Fibroblast of skin of left quadriceps (primary cell): ENCODE results near the gene ZNF747.
"Not testable (repeated sequence)": the region's sequence is repeated elsewhere in the genome, so short reads cannot be mapped to it uniquely, and the experiment has no call there.

Experiments used
- DNase-seq, 2 experiments: peaks; one replicate each; pipeline ENCODE4 v3.0.0-alpha.2; 2013; ENCODE audit warnings: low read depth in 2 of 2

ZNF747 gene

DNA sequence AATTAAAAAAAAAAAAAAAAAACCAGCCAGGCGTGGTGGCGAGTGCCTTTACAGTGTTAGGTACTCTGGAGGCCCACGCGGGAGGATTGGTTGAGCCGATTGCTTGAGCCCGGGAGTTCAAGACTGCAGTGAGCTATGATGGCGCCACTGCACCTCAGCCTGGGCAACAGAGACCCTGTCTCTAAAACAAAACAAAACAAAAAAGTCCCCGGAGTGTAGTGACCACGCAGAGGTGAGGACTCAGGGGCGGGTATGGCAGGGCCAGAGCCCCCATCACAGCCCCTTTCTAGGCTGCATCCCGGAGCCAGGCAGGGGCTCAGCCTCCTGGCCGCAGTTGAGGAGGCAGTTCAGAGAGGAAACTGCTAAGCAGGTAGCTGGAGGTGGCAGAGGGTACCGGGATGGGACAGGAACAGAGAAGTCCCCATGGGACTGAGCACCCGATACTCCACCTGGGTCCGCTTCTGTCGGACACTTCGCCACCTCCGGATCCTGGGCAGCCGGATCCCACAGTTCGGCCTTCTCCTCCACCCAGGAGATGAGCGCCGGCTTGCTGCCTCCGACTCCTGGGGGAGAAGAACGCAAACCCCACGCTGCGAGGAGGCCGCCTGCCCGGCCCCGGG, 800 bp downstream of the ZNF747 start:
- no peak for DNase-seq

DNA sequence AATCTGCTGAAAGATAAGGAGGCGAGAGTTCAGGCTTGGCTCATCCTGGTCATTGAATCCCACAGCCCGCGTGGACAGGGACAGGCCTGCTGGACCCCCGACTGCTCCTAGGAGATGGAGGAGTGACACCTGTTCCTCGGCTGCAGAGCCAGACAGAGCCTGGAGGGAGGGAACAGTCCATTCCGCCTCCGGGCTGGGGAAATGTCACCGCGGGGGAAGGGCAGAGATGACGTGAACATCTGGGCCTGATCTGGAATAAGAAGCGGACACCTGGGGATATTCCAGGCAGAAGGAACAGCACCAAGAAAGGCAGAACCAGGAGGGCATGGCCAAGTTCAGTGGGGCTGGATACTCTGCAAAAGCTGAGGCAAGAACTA, 1.5 kb downstream of the ZNF747 start:
- DNase-seq = no peak

DNA sequence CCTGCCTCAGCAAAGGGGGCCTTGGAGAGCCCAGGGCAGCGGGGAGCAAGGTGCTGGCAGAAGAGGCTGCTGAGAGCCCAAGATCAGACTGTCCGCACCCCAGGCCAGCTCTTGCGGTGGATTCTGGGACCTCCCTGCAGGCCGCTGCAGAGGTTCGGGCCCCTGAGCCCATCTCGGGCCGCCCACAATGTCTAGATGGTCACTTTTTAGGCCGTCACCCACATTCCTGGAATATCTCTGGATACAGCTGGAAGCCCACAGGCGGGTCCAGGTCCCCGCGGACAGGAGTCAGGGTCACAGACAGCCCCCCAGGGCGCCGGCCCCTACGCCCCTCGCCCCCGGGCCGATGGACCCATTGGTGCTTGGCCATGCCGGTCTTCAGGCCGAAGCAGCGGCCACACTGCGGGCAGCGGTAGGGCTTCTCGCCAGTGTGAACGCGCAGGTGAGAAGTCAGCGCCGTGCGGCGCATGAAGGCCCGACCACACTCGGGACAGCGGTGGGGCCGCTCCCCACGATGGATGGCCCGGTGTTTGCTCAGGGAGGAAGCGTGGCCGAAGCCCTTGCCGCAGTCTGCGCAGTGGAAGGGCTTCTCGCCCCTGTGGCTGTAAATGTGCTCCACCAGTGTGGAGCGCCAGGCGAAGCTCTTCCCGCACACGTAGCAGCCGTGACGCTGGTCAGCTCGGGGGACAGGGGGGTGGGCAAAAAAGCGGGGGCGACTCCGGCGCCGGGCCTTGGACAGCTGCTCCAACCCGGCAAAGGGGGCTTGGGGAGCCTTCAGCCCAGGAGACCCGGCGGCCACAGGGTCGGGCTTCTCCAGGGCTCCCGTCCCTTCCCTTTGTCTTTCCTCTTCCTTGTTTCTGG, 2.1 kb downstream of the ZNF747 start:
- no peak for DNase-seq

DNA sequence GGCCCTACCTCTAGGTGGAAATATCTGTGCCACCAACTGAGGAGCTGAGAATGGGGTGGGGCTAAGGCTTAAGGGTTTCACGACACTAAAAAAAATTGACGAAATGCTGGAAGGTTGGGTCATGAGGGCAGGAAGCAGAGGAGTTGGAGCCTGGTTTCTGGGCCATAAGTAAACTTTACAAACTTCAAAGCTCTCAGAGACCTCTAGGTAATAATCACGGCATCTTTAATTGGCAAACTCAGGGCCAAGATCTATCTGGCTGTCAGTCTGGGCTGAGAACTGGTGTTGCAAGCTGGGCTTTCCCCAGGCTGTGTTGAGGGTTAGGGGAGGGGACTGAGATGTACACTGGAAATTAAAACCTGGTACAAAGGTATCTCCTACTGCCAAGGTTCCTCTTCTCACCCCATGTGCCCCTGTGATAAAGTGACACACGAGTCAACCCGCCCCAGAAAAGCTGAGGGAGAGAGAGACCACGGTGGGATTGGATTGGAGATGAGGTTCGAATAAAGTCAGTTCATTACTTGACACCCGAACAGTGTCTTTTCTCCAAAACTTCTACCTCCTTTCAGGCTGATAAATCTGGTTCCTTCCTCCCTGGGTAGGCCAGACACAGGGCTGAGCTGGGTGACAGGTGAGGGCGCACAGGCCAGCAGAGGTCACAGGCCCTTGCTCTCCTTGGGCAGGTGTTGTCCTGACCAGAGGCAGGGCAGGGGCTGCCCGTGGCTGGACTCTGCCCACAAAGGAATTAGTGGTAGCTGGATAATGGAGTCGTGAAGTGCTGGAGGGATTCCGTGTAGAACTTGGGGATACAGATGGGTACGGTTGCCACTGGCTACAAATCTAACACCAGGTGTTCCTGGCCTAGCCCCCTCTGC, 4.3 kb downstream of the ZNF747 start:
- no peak for DNase-seq

DNA sequence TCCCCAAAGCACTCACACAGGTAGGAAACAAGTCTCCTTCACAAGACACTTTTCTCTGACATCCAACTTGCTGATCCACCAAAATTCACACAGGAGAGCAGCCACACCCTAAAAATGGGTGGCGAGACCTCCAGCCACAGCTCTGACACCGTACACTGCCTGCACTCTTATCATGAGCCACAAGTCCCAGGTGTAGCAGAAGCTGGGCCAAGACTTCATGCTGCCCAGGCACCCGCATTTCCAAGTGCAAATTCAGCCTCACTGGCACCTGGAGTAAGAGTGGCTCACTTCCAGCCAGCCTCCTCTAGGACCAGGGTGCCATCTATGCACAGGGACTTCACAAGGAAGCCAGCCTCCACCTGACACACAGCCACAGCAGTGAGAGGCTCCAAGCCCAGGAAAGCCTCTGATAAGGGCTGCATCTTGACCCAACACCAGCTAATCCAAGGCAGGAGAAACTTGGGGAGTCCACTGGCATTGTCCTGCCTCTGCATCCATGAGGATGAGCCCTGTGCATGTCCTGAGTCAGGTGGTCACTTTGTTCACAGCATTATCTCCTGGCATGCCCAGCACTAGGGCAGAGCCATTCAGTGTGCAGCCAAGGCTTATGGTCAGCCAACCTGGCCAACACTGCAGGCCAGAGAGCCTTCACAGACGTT, 5.7 kb downstream of the ZNF747 start:
- no peak for DNase-seq

DNA sequence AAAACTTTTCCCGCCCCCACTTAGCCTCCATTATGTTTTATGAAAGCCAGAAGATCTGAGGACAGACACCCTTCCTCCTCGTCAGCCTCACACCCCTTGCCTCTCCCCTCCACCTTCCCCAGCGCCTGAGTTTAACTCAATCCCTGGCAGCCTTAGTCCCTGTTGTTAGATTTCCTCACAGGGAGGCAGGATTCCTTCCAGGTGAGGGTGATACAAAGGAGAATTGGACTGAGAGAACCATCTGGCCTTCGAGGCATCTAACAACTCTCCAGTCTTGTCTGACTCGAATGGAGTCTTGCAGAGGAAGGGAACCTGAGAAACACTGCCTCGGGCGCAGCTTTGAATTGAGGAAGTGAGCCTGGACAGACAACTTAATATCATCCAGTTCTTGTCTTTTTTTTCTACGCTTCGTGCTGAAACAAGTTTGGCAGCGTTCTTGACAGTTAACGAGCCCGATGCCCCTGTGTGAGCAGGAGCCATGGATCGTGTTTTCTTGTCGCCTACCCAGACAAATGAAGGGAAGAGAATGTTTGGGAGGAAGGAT, 7.0 kb downstream of the ZNF747 start:
- no peak for DNase-seq

DNA sequence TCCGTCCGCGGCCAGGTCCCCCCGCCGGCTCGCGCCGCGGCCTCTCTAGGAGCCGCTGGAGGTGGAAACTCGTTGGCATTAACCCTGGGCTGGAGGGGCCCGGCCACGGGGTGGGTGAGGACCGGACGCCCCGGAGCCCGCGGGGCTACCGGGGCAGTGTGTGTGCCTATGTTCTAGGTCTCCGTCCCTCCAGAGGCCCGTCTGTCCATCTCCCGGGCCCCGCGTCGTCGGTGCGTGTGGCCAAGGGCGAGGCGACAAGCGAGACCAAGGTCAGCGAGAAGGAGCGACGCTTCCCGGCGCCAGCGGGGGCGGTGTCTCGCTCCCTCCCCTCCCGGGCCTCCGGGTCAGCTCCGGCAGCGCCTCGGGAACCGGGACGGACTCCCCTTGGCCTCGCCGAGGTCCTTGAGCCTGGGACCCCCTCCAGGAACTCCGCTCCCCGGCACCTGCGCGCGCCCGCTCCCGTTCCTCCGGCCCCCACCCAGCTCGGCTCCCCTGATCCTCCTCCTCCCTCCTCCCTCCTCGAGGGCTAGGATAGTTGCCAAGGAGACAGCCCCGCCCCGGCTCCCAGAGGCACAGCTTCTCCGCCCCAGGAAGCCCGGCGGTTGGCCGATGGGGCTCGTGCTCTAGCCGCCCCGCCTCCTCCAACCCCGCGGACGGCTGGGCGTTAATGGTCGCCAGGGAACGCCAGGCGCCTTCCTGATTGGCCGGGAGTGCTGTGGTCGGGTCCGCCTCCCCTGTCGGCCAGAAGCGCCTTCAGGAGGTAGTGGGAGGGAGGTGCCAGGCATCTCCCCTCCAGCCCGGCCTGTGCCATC, 7.6 kb downstream of the ZNF747 start:
- peak; percentile 96 for DNase-seq

DNA sequence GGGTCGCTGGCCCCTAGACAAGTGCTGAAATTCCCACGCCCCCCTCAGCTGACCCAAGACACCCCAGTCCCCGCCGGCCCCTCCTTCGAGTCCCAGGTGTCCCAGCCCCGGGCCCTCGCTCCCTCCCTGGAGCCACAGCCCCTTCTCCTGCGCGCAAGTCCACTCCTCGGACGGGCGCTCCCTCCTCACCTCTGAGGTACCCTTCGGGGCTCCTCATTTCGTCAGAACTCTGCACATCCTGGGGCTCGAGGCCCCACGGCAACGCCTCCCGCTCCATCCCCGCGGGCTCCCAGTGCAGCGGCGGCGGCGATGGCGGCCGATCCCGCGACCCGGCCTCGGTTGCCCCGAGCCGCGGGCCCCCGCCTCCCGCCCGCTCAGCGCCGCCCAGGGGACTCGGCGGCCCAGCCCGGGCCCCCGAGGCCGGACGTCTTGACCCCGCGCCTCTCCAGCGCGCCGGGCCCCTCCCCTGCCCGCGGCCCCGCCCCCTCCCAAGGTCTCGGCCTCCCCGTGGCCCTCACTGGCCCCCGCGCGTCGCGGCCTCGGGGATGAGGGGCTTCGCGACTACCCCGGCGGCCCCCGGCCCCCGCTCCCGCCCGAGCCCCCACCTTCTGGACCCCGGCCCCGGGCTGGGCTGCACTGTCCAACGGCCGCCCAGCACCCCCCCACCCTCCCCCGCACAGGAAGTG, 8.4 kb downstream of the ZNF747 start, which contains the start of gene ZNF768:
Gene ZNF768 (minus strand): TSS at position 430 of the 686 bp plus-strand sequence. CDS start 153 bp downstream, at position 277.
- no peak for DNase-seq

DNA sequence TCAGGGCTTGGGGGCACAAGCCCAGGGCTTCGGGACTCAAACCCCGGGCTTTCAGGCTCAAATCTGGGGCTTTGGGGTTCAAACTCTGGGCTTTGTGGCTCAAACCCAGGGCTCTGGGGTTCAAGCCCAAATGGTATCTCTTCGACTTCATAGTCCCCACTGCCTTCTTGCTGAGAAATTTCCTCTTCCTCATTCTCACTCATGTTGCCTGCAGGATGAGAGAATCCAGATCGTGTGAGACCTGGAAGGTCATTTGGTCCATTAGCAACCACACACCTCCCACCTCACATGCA, 8.9 kb downstream of the ZNF747 start:
- DNase-seq = no peak

DNA sequence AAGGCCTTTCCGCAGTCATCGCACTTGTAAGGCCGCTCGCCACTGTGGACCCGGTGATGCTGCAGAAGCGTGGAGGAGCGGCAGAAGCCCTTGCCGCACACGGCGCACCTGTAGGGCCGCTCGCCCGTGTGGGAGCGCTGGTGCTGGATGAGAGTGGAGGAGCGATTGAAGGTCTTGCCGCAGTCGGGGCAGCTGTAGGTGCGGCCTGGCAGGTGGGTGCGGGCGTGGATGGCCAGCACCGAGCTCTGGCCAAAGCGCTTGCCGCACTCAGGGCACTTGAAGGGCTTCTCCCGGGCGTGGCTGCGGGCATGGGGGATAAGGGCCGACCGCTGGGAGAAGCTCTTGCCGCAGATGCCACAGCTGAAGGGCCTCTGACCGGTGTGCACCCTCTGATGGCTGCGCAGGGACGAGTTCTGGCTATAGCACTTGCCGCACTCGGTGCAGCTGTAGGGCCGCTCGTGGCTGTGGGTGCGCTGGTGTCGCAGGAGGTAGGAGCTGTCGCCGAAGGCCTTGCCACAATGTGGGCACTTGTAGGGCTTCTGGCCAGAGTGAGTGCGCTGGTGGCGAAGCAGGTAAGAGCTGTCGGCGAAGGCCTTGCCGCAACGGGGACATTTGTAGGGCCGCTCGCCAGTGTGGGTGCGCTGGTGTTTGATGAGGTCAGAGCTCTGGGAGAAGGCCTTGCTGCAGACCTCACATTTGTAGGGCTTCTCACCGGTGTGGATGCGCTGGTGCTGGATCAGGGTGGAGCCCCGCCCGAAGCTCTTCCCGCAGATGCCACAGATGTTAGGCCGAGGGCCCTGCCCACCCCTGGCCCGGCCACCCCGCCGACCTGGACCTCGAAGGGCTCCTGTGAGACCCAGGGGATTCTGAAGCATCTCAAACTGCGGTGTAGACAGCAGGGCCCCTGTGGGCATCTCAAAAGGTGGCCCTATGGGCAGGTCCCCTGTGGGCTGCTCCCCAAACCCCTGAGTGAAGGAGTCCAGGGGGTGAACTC, 9.8 kb downstream of the ZNF747 start:
- no peak for DNase-seq

DNA sequence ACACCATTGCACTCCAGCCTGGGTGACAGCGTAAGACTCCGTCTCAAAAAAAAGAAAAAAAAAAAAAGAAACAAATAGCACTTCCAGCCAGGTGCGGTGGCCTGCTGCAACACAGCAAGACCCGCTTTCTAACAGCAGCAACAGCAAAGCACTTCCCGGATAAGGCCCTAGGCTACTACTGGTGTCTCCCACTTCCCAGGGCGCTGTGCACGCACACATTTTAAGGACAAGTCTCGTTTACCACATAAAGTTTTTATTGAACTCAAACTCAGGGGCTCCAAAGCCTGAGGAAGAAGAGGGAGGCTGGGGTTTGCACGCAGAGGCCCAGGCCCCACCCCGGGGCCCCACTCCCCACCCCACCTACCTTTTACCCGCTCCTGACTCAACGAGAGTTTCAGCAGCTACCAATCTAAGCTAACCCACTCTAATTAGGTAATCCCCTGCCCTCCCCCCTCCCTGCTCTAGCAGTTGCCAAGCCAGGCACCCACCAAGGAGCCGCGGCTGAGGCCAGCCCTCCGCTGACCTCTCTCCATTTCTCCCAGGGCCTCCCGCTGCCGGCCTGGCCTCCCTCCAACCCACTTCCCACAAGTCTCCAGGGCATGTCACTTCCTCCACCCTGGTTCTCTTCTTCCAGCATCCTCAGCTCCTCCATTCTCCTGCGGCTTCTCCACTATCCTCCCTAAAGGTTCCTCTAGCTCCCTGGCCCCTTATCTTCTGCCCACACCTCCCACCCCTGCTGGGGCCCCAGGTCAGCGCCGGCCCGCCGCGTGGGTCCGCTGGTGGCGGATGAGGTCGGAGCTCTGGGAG, 10.7 kb downstream of the ZNF747 start:
- DNase-seq = no peak

DNA sequence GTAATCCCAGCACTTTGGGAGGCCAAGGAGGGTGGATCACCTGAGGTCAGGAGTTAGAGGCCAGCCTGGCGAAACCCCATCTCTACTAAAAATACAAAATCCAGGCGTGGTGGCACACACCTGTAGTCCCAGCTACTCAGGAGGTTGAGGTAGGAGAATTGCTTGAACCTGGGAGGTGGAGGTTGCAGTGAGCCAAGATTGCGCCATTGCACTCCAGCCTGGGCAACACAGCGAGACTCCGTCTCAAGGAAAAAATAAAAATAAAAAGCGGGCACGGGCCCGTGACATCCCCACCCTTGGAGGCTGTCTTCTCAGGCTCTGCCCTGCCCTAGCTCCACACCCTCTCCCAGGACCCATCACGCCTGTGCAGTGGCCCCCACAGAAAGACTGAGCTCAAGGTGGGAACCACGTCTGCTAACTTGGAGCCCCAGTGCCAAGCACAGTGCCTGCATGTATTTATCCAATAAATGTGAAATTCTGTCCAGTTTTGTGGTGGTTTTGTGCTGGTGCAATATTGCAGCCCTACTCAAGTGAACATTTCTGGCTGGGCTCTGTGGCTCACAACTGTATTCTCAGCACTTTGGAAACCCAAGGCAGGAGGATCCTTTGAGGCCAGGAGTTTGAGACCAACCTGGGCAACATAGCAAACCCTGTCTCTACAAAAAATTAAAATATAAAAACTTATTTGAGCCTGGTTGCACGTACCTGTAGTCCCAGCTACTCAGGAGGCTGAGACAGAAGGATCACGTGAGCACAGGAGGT, 11.8 kb downstream of the ZNF747 start:
- not testable (repeated sequence) for DNase-seq

DNA sequence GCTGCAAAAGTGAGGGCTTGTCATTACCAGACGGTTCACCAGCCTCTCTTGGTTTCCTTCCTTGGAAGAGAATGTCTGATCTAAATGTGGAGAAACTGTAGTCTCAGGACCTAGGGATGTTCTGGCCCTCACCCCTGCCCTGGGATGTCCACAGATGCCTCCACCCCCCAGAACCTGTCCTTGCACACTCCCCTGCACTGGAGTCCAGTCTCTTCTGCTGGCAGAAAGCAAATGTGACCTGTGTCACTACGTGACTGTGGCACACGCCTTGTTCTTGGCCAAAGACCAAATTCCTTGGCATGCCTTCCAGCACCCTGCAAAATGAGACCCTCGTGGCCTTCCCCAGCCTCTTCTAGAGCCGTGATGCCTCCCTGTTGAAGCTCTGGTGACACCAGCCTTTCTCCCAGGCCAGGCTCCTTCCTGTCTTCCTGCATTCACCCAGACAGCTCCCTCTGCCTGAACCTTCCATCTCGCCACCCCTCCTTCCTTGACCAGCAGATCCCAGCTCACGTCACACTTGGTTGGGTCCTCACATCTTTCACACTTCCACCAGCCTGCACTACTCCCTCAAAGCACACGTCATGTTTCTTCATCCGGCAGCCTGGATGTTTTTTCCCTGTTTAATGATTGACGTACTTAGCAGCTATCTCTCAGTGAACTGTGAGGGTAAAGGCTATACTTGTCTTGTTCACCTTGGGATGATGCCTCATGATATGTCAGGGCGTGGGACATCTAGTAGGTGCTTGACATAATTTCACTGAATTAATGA, 12.6 kb downstream of the ZNF747 start:
- no peak for DNase-seq

DNA sequence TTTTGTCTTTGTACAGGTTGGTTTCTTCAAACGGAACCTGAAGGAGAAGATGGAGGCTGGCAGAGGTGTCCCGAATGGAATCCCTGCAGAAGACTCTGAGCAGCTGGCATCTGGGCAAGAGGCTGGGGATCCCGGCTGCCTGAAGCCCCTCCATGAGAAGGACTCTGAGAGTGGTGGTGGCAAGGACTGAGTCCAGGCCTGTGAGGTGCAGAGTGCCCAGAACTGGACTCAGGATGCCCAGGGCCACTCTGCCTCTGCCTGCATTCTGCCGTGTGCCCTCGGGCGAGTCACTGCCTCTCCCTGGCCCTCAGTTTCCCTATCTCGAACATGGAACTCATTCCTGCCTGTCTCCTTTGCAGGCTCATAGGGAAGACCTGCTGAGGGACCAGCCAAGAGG, 13.2 kb downstream of the ZNF747 start:
- no peak for DNase-seq

DNA sequence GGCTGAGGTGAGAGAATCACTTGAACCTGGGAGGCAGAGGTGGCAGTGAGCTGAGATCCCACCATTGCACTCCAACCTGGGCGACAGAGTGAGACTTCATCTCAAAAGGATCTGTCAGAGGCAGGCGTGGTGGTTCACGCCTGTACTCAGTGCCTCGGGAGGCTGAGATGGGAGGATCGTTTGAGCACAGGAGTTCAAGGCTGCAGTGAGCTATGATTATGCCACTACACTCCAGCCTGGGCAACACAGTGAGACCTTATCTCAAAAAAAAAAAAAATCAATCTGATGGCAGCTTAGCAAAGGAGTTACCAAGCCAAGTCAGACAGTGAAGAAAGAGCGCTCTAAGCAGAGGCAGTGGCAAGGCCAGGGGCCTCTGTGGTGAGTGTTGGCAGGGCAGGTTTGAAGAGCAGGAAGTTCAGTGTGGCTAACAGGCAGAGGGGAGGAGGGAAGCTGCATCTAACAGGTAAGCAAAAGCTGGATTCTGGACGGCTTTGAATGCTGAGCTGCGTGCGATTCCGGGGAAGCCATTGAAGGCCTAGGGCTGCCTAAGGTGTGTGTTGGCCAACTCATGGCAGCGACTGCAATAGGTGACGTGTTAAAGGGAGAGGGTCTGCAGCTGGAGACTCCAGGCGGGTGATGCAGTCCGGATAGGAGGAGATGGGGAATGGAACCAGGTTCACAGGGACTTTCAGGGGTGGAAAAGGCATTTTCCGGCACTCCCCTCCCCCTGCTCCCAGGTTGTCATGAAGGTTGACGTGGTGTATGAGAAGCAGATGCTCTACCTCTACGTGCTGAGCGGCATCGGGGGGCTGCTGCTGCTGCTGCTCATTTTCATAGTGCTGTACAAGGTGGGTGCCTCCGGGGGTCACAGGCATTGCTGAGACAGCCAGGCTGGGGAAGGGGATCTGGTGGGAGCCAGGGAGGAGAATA, 15.3 kb downstream of the ZNF747 start:
- DNase-seq = no peak

DNA sequence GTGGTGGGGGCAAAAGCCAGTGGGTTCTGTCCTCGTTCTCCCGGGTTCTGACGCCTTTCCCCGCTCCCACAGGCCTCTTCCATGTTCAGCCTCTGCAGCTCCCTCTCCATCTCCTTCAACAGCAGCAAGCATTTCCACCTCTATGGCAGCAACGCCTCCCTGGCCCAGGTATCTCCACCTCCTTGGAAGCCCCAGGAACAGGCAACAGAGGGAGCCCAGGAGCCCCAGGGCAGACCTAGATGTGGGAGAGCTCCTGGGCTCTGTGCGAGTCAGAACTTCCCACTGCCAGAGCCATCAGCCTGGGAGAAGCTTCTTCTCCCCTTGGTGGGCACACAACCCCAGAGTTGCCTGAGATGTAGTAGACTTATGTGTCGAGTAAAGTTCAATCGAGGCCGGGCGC, 16.1 kb downstream of the ZNF747 start:
- DNase-seq = no peak
